GM12878 (cell line): ENCODE results near the gene NOL12. TPM values are rescaled to one million over a fixed set of nuclear protein-coding genes. Genes with fewer than 3 reads are reported as not detected.

ENCODE experiments used
- CTCF ChIP-seq, 3 experiments: IDR thresholded peaks in 2 of 3; conservative IDR thresholded peaks in 1 of 3; 2 replicates each; pipeline ENCODE4 v1.5.1; 2011; ENCODE audit warnings: low read depth in 3 of 3, low read length in 3 of 3, mild to moderate bottlenecking in 3 of 3, control low read depth in 2 of 3, moderate library complexity in 2 of 3, inconsistent platforms in 1 of 3, mixed read lengths in 1 of 3; ENCODE audit not compliant: control insufficient read depth in 2 of 3, insufficient read depth in 1 of 3; ENCODE audit errors: extremely low read depth in 1 of 3
- MTA2 ChIP-seq: fragments of 450-650 bp; IDR thresholded peaks from 2 replicates; pipeline ENCODE4 v1.6.1; 2016; ENCODE audit warnings: low read depth, mild to moderate bottlenecking, moderate library complexity
- MXI1 ChIP-seq: fragments of 150-350 bp; IDR thresholded peaks from 2 replicates; pipeline ENCODE4 v1.6.1; 2011; ENCODE audit warnings: low read depth, mild to moderate bottlenecking, inconsistent platforms, low read length, improper control_type of control experiment
- SIX5 ChIP-seq: IDR thresholded peaks from 2 replicates; pipeline ENCODE4 v1.6.1; 2011; ENCODE audit warnings: mild to moderate bottlenecking, low read depth, low read length, moderate library complexity; ENCODE audit not compliant: severe bottlenecking
- SMAD1 ChIP-seq: fragments of 450-650 bp; IDR thresholded peaks from 2 replicates; pipeline ENCODE4 v1.6.1; 2018; ENCODE audit warnings: mild to moderate bottlenecking, low read depth; ENCODE audit not compliant: partially characterized antibody
- STAT1 ChIP-seq: fragments of 450-650 bp; conservative IDR thresholded peaks from 2 replicates; pipeline ENCODE4 v1.6.1; 2014; ENCODE audit warnings: antibody characterized with exemption, mild to moderate bottlenecking
- USF1 ChIP-seq: IDR thresholded peaks from 2 replicates; pipeline ENCODE4 v1.6.1; 2011; ENCODE audit warnings: borderline replicate concordance, low read depth, mild to moderate bottlenecking, moderate library complexity, mixed read lengths, low read length; ENCODE audit not compliant: insufficient read depth; ENCODE audit errors: extremely low read length
- ZBED1 ChIP-seq: IDR thresholded peaks from 2 replicates; pipeline ENCODE4 v1.6.1; 2016; ENCODE audit warnings: borderline replicate concordance
- ZBTB40 ChIP-seq: fragments of 450-650 bp; IDR thresholded peaks from 2 replicates; pipeline ENCODE4 v1.6.1; 2016; ENCODE audit warnings: mild to moderate bottlenecking, moderate library complexity, borderline replicate concordance
- ZNF592 ChIP-seq: fragments of 450-650 bp; IDR thresholded peaks from 2 replicates; pipeline ENCODE4 v1.6.1; 2017; ENCODE audit warnings: mild to moderate bottlenecking, moderate library complexity
- ZZZ3 ChIP-seq: IDR thresholded peaks from 2 replicates; pipeline ENCODE4 v1.6.1; 2011; ENCODE audit warnings: low read depth; ENCODE audit not compliant: control insufficient read depth, insufficient read length
- polyA plus RNA-seq, 11 experiments: library from polyadenylated mRNA; depleted of rRNA in 4 of 11; unstranded in 6 of 11; stranded (reverse) in 5 of 11; fragments of >200 nt; fragmentation: Nextera tagmentation in 4 of 11; fragmentation: Illumina TruSeq in 1 of 11; extraction: Ambion mirVana in 4 of 11; extraction: Trizol in 1 of 11; gene quantifications; 1 replicate in 1 of 11; 2 replicates in 10 of 11; pipeline versions ENCODE4 v1.2.1 to v1.2.3, GENCODE V29; 2011 to 2016; ENCODE audit warnings: inconsistent platforms in 2 of 11, missing spikeins in 2 of 11, low read depth in 1 of 11
- total RNA-seq, 4 experiments: library from RNA; depleted of rRNA in 3 of 4; stranded (reverse); fragments of >200 nt in 3 of 4; fragmentation: Illumina TruSeq in 1 of 4; extraction: Trizol in 1 of 4; gene quantifications; 2 replicates each; pipeline versions ENCODE4 v1.2.1 to v1.2.3, GENCODE V29; 2013 to 2021

NOL12 gene
- total and polyA plus RNA-seq, 10 of the 15 experiments (the other 5 are each of a cell fraction or from before 2014, with no cell fraction given): 3.3 to 69.4 (median 41.1) TPM

- no peak for TF ChIP-seq ZNF592
- peak; percentile 99 for TF ChIP-seq ZBTB40
- peak; percentile 72 for TF ChIP-seq SIX5
- no peak for TF ChIP-seq USF1
- no peak for TF ChIP-seq MTA2
- TF ChIP-seq STAT1: 0 out of 2 replicates have a peak, but pooled peaks have one; percentile 70
- TF ChIP-seq SMAD1: no peak
- TF ChIP-seq ZBED1: no peak
- 0 out of 6 replicates have a peak, but pooled peaks of 1 of the 3 experiments have one; percentile 5 for TF ChIP-seq CTCF (IDR thresholded peaks at IDR 0.05 in 2 of 3, conservative IDR thresholded peaks at IDR 0.05 in 1 of 3; ENCODE audit: control insufficient read depth in 2 of 3, extremely low read depth in 1 of 3, insufficient read depth in 1 of 3, low read depth in 3 of 3, low read length in 3 of 3)
- peak; percentile 90 for TF ChIP-seq MXI1
- TF ChIP-seq ZZZ3: peak; percentile 53
These were observed at the start of gene NOL12 (continued) for GRCh38 chr22:37686002-37686982.
